OCI-LY7 (cell line): ENCODE results near the gene UBE2J2.

ENCODE experiments used
- CTCF ChIP-seq: fragments of 200-600 bp; sonication (generic); conservative IDR thresholded peaks from 2 replicates; pipeline ENCODE4 v1.5.1; 2014; ENCODE audit warnings: mild to moderate bottlenecking, antibody characterized with exemption, low read length, moderate library complexity, mixed read lengths
- EZH2phosphoT487 ChIP-seq: fragments of 200-600 bp; sonication (generic); IDR thresholded peaks from 2 replicates; pipeline ENCODE4 v1.6.1; 2018; ENCODE audit warnings: low read depth, borderline replicate concordance, mild to moderate bottlenecking, mixed run types, antibody characterized with exemption, low read length, moderate library complexity, mixed read lengths

- TF ChIP-seq CTCF (no peak), EZH2phosphoT487 (no peak)
Observed at GRCh38 chr1:1232796-1233566, 40.7 kb downstream of the UBE2J2 start.
